HEK293 (cell line): ENCODE measurements around the gene ENO2.

Experiments
- EGR2 ChIP-seq: fragments of 450-650 bp; formaldehyde crosslinking; IDR thresholded peaks from 2 replicates; pipeline ENCODE4 v1.5.1; 2016; ENCODE audit warnings: low read depth, missing biosample characterization, missing genetic modification characterization
- FEZF1 ChIP-seq: fragments of 450-650 bp; formaldehyde crosslinking; IDR thresholded peaks from 2 replicates; pipeline ENCODE4 v1.5.1; 2016; ENCODE audit warnings: missing biosample characterization, missing genetic modification characterization
- GLI2 ChIP-seq: fragments of 450-650 bp; formaldehyde crosslinking; IDR thresholded peaks from 2 replicates; pipeline ENCODE4; 2017; ENCODE audit warnings: missing biosample characterization, missing genetic modification characterization, low read depth, borderline replicate concordance
- HOXC10 ChIP-seq: sonication (generic); formaldehyde crosslinking; IDR thresholded peaks from 2 replicates; pipeline ENCODE4 v1.8.1; 2023; ENCODE audit warnings: mild to moderate bottlenecking, missing genetic modification reagents
- HOXD13 ChIP-seq: sonication (generic); formaldehyde crosslinking; IDR thresholded peaks from 2 replicates; pipeline ENCODE4 v1.8.0; 2022; ENCODE audit warnings: missing genetic modification reagents, borderline replicate concordance
- IKZF3 ChIP-seq: fragments of 450-650 bp; IDR thresholded peaks from 2 replicates; pipeline ENCODE4 v1.5.0; 2018; ENCODE audit warnings: missing biosample characterization, mild to moderate bottlenecking, missing genetic modification characterization, moderate library complexity
- KLF1 ChIP-seq: fragments of 450-650 bp; formaldehyde crosslinking; IDR thresholded peaks from 2 replicates; pipeline ENCODE4 v1.5.1; 2016; ENCODE audit warnings: missing biosample characterization, missing genetic modification characterization
- SCRT1 ChIP-seq: fragments of 450-650 bp; formaldehyde crosslinking; IDR thresholded peaks from 2 replicates; pipeline ENCODE4 v1.5.1; 2016; ENCODE audit warnings: missing biosample characterization, missing genetic modification characterization, borderline replicate concordance
- SCRT2 ChIP-seq: fragments of 450-650 bp; formaldehyde crosslinking; IDR thresholded peaks from 2 replicates; pipeline ENCODE4 v1.5.1; 2016; ENCODE audit warnings: missing biosample characterization, missing genetic modification characterization
- SETDB1 ChIP-seq: IDR thresholded peaks from one replicate; pipeline ENCODE4 v1.6.1; 2017; ENCODE audit warnings: mild to moderate bottlenecking, low read length, moderate library complexity, mixed read lengths; ENCODE audit not compliant: insufficient read length
- TRIM28 ChIP-seq: IDR thresholded peaks from 2 replicates; pipeline ENCODE4 v1.6.1; 2011; ENCODE audit warnings: low read length, control low read depth, borderline replicate concordance
- ZBTB8A ChIP-seq: fragments of 450-650 bp; formaldehyde crosslinking; IDR thresholded peaks from 2 replicates; pipeline ENCODE4 v1.5.1; 2016; ENCODE audit warnings: missing biosample characterization, missing genetic modification characterization
- ZFP69B ChIP-seq: fragments of 450-650 bp; formaldehyde crosslinking; IDR thresholded peaks from 2 replicates; pipeline ENCODE4 v1.5.1; 2016; ENCODE audit warnings: missing biosample characterization, missing genetic modification characterization
- ZNF112 ChIP-seq: fragments of 450-650 bp; formaldehyde crosslinking; IDR thresholded peaks from 2 replicates; pipeline ENCODE4 v1.5.0; 2017; ENCODE audit warnings: missing biosample characterization, missing genetic modification characterization
- ZNF121 ChIP-seq: fragments of 450-650 bp; formaldehyde crosslinking; IDR thresholded peaks from 2 replicates; pipeline ENCODE4 v1.5.1; 2016; ENCODE audit warnings: missing biosample characterization, missing genetic modification characterization
- ZNF155 ChIP-seq: fragments of 450-650 bp; formaldehyde crosslinking; IDR thresholded peaks from 2 replicates; pipeline ENCODE4 v1.5.1; 2016; ENCODE audit warnings: missing biosample characterization, missing genetic modification characterization
- ZNF174 ChIP-seq: fragments of 450-650 bp; formaldehyde crosslinking; IDR thresholded peaks from 2 replicates; pipeline ENCODE4 v1.5.0; 2017; ENCODE audit warnings: missing biosample characterization, mild to moderate bottlenecking, missing genetic modification characterization
- ZNF184 ChIP-seq: fragments of 450-650 bp; IDR thresholded peaks from 2 replicates; pipeline ENCODE4 v1.5.1; 2018; ENCODE audit warnings: missing biosample characterization, mild to moderate bottlenecking, missing genetic modification characterization
- ZNF324 ChIP-seq: fragments of 450-650 bp; formaldehyde crosslinking; IDR thresholded peaks from 2 replicates; pipeline ENCODE4 v1.5.1; 2016; ENCODE audit warnings: missing biosample characterization, missing genetic modification characterization
- ZNF426 ChIP-seq: fragments of 450-650 bp; formaldehyde crosslinking; IDR thresholded peaks from 2 replicates; pipeline ENCODE4 v1.5.1; 2017; ENCODE audit warnings: missing biosample characterization, missing genetic modification characterization, mild to moderate bottlenecking, inconsistent platforms, moderate library complexity
- ZNF510 ChIP-seq: fragments of 450-650 bp; formaldehyde crosslinking; IDR thresholded peaks from 2 replicates; pipeline ENCODE4 v1.5.1; 2018; ENCODE audit warnings: mild to moderate bottlenecking, missing genetic modification characterization, missing biosample characterization; ENCODE audit not compliant: insufficient replicate concordance
- ZNF529 ChIP-seq: fragments of 450-650 bp; formaldehyde crosslinking; IDR thresholded peaks from 2 replicates; pipeline ENCODE4 v1.5.1; 2017; ENCODE audit warnings: missing genetic modification characterization, missing biosample characterization; ENCODE audit not compliant: insufficient replicate concordance
- ZNF571 ChIP-seq: fragments of 450-650 bp; formaldehyde crosslinking; IDR thresholded peaks from 2 replicates; pipeline ENCODE4 v1.5.0; 2017; ENCODE audit warnings: missing biosample characterization, missing genetic modification characterization
- ZNF785 ChIP-seq: fragments of 450-650 bp; formaldehyde crosslinking; IDR thresholded peaks from 2 replicates; pipeline ENCODE4 v1.5.1; 2016; ENCODE audit warnings: missing biosample characterization, missing genetic modification characterization
- ZNF830 ChIP-seq: fragments of 450-650 bp; IDR thresholded peaks from 2 replicates; pipeline ENCODE4 v1.5.0; 2018; ENCODE audit warnings: missing biosample characterization, missing genetic modification characterization, low read depth, mild to moderate bottlenecking, moderate library complexity
- ZNF843 ChIP-seq: fragments of 450-650 bp; formaldehyde crosslinking; IDR thresholded peaks from 2 replicates; pipeline ENCODE4 v1.5.1; 2016; ENCODE audit warnings: missing biosample characterization, missing genetic modification characterization
- ZSCAN30 ChIP-seq: fragments of 450-650 bp; IDR thresholded peaks from 2 replicates; pipeline ENCODE4 v1.5.1; 2018; ENCODE audit warnings: missing biosample characterization, mild to moderate bottlenecking, missing genetic modification characterization, moderate library complexity
- TF ChIP-seq, protein P1 (sequence below): fragments of 450-650 bp; formaldehyde crosslinking; IDR thresholded peaks from 2 replicates; pipeline ENCODE4 v1.5.1; 2016; ENCODE audit warnings: missing biosample characterization, missing genetic modification characterization
- TF ChIP-seq, protein P2 (sequence below): fragments of 450-650 bp; formaldehyde crosslinking; IDR thresholded peaks from 2 replicates; pipeline ENCODE4 v1.5.1; 2017; ENCODE audit warnings: missing biosample characterization, missing genetic modification characterization
- TF ChIP-seq, protein P3 (sequence below): fragments of 450-650 bp; formaldehyde crosslinking; IDR thresholded peaks from 2 replicates; pipeline ENCODE4 v1.5.1; 2016; ENCODE audit warnings: missing biosample characterization, missing genetic modification characterization
- TF ChIP-seq, protein P4 (sequence below): fragments of 450-650 bp; formaldehyde crosslinking; IDR thresholded peaks from 2 replicates; pipeline ENCODE4 v1.5.1; 2017; ENCODE audit warnings: missing biosample characterization, missing genetic modification characterization
- TF ChIP-seq, protein P5 (sequence below): fragments of 450-650 bp; formaldehyde crosslinking; IDR thresholded peaks from 2 replicates; pipeline ENCODE4 v1.5.1; 2017; ENCODE audit warnings: missing biosample characterization, missing genetic modification characterization
- TF ChIP-seq, protein P6 (sequence below): fragments of 450-650 bp; formaldehyde crosslinking; IDR thresholded peaks from 2 replicates; pipeline ENCODE4 v1.5.1; 2016; ENCODE audit warnings: missing biosample characterization, missing genetic modification characterization, low read depth

Gene ENO2

DNA sequence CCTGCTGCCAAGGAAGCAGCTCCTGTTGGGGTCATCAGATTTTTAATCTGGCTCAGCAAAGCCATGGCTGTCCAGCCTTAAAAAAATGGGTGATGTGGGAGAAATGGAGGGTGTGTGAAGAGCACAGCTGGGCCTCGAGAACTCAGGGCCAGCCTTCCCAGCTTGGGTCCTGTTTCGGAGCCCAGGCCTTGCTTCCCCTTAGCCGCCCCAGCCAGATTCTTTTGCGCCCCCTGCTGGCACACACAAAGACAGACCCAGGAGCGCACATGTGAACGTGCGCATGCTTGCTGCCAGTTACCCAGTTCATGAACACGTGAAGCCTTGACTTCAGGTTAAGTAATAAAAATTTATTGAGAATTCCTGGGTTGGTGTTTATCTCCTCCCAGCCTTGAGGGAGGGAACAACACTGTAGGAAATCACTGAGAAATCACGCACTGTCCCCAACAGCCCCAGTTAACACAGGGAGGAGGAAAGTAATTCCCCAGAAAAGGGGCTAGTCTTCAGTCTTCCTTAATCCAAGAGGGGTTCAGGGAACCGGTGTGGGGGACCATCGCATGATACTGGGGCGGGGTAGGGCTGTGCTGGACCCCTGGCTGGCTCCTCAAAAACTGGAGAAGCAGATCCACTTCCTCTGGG lies 50.8 kb downstream of the ENO2 start (continued):
- TF ChIP-seq, protein P1, sequence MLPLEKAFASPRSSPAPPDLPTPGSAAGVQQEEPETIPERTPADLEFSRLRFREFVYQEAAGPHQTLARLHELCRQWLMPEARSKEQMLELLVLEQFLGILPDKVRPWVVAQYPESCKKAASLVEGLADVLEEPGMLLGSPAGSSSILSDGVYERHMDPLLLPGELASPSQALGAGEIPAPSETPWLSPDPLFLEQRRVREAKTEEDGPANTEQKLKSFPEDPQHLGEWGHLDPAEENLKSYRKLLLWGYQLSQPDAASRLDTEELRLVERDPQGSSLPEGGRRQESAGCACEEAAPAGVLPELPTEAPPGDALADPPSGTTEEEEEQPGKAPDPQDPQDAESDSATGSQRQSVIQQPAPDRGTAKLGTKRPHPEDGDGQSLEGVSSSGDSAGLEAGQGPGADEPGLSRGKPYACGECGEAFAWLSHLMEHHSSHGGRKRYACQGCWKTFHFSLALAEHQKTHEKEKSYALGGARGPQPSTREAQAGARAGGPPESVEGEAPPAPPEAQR (tag by site-specific recombination) = no peak
- TF ChIP-seq SETDB1 = no peak
- TF ChIP-seq HOXC10 (CRISPR knock-in tag) = no peak
- no peak for TF ChIP-seq SCRT1
- no peak for TF ChIP-seq ZNF174 (tag by site-specific recombination)
- TF ChIP-seq, protein P2, sequence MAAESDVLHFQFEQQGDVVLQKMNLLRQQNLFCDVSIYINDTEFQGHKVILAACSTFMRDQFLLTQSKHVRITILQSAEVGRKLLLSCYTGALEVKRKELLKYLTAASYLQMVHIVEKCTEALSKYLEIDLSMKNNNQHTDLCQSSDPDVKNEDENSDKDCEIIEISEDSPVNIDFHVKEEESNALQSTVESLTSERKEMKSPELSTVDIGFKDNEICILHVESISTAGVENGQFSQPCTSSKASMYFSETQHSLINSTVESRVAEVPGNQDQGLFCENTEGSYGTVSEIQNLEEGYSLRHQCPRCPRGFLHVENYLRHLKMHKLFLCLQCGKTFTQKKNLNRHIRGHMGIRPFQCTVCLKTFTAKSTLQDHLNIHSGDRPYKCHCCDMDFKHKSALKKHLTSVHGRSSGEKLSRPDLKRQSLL (tag by site-specific recombination) = no peak
- TF ChIP-seq ZNF324 (tag by site-specific recombination) = no peak
- TF ChIP-seq ZNF426 (tag by site-specific recombination) = no peak
- TF ChIP-seq, protein P3, sequence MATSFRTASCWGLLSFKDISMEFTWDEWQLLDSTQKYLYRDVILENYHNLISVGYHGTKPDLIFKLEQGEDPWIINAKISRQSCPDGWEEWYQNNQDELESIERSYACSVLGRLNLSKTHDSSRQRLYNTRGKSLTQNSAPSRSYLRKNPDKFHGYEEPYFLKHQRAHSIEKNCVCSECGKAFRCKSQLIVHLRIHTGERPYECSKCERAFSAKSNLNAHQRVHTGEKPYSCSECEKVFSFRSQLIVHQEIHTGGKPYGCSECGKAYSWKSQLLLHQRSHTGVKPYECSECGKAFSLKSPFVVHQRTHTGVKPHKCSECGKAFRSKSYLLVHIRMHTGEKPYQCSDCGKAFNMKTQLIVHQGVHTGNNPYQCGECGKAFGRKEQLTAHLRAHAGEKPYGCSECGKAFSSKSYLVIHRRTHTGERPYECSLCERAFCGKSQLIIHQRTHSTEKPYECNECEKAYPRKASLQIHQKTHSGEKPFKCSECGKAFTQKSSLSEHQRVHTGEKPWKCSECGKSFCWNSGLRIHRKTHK (tag by site-specific recombination) = no peak
- no peak for TF ChIP-seq HOXD13 (CRISPR knock-in tag)
- TF ChIP-seq GLI2 (tag by site-specific recombination) = no peak
- 0 out of 2 replicates have a peak, but pooled peaks have one; percentile 3 for TF ChIP-seq SCRT2 (tag by site-specific recombination)
- TF ChIP-seq TRIM28 = no peak
- peak; percentile 70 for TF ChIP-seq IKZF3 (tag by site-specific recombination)
- TF ChIP-seq ZNF830 (tag by site-specific recombination) = no peak
- TF ChIP-seq ZSCAN30 (tag by site-specific recombination) = peak; percentile 89
- TF ChIP-seq, protein P4, sequence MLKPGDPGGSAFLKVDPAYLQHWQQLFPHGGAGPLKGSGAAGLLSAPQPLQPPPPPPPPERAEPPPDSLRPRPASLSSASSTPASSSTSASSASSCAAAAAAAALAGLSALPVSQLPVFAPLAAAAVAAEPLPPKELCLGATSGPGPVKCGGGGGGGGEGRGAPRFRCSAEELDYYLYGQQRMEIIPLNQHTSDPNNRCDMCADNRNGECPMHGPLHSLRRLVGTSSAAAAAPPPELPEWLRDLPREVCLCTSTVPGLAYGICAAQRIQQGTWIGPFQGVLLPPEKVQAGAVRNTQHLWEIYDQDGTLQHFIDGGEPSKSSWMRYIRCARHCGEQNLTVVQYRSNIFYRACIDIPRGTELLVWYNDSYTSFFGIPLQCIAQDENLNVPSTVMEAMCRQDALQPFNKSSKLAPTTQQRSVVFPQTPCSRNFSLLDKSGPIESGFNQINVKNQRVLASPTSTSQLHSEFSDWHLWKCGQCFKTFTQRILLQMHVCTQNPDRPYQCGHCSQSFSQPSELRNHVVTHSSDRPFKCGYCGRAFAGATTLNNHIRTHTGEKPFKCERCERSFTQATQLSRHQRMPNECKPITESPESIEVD (tag by site-specific recombination) = peak; percentile 79
- TF ChIP-seq ZFP69B (tag by site-specific recombination) = no peak
- TF ChIP-seq ZNF155 = no peak
- peak; percentile 9; the same call in 1 of the 2 replicates for TF ChIP-seq KLF1 (tag by site-specific recombination)
- TF ChIP-seq ZNF843 = no peak; the same call in 1 of the 2 replicates
- TF ChIP-seq ZNF121 (tag by site-specific recombination) = no peak
- no peak for TF ChIP-seq ZNF571 (tag by site-specific recombination)
- no peak for TF ChIP-seq ZNF529
- no peak for TF ChIP-seq ZNF785
- no peak for TF ChIP-seq ZNF184 (tag by site-specific recombination)
- TF ChIP-seq, protein P5, sequence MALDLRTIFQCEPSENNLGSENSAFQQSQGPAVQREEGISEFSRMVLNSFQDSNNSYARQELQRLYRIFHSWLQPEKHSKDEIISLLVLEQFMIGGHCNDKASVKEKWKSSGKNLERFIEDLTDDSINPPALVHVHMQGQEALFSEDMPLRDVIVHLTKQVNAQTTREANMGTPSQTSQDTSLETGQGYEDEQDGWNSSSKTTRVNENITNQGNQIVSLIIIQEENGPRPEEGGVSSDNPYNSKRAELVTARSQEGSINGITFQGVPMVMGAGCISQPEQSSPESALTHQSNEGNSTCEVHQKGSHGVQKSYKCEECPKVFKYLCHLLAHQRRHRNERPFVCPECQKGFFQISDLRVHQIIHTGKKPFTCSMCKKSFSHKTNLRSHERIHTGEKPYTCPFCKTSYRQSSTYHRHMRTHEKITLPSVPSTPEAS = no peak
- no peak for TF ChIP-seq FEZF1 (tag by site-specific recombination)
- no peak for TF ChIP-seq ZNF510 (tag by site-specific recombination)
- peak; percentile 70 for TF ChIP-seq ZBTB8A
- TF ChIP-seq EGR2 (tag by site-specific recombination) = no peak
- TF ChIP-seq ZNF112 (tag by site-specific recombination) = no peak
- TF ChIP-seq, protein P6, sequence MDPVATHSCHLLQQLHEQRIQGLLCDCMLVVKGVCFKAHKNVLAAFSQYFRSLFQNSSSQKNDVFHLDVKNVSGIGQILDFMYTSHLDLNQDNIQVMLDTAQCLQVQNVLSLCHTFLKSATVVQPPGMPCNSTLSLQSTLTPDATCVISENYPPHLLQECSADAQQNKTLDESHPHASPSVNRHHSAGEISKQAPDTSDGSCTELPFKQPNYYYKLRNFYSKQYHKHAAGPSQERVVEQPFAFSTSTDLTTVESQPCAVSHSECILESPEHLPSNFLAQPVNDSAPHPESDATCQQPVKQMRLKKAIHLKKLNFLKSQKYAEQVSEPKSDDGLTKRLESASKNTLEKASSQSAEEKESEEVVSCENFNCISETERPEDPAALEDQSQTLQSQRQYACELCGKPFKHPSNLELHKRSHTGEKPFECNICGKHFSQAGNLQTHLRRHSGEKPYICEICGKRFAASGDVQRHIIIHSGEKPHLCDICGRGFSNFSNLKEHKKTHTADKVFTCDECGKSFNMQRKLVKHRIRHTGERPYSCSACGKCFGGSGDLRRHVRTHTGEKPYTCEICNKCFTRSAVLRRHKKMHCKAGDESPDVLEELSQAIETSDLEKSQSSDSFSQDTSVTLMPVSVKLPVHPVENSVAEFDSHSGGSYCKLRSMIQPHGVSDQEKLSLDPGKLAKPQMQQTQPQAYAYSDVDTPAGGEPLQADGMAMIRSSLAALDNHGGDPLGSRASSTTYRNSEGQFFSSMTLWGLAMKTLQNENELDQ (tag by site-specific recombination) = no peak
